Measurements from ENCODE around the gene ANKS6. TPM values are rescaled to one million over a fixed set of nuclear protein-coding genes. Genes with fewer than 3 reads are reported as not detected.

Gene ANKS6
- total and polyA plus RNA-seq, 10 of the 15 experiments (the other 5 are each of a cell fraction or from before 2014, with no cell fraction given), result 2.0 to 16.2 (median 6.1) TPM

DNA sequence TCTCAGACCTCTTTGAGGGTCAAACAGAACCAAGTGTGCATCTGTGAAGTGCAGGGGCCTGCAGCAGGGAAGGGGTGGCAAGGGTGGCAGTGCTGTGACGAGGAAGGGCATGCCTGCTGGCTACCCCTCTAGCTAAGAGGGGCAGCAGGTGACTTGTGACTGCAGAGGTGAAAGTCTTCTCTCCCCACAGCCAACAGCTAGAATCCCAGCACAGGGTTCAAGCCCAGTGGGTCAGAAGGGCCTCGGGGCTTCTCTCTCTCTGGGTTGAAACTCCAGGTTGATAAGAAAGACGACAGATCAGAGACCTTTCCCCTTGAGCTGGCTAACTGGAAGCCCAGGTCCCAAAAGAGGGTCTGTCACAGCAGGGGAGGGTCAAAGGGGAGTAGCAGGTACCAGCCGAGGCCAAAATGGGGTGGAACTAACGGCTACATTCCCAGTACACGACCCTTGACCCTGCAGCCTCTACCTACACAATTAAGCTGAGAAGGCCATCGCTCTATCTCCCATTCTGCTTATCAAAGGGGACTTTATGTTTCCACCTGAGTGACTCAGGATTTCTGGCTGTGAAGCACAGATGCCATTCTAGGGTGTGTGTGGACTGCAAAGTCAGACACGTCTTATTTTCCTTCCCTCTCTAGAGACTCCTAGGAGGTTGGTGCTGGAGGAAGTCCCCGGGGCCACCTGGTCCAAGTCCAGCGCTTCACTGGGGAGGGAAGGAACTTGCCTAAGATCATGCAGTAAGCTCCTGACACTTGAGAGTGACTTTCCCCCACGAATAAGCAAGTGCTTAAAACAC lies 14.6 kb downstream of the ANKS6 start:
- ChIA-PET POLR2A (no interaction called here), SMC1A (ENCODE audit: uncharacterized antibody, unreplicated experiment) (no interaction called here), CTCF (no interaction called here)
- TF ChIP-seq MYB (IDR thresholded peaks at IDR 0.05; ENCODE audit: borderline replicate concordance, low read depth, low read length), result no peak
- TF ChIP-seq CBX3 (IDR thresholded peaks at IDR 0.05; ENCODE audit: borderline replicate concordance, low read depth), result no peak
- TF ChIP-seq, protein P1, sequence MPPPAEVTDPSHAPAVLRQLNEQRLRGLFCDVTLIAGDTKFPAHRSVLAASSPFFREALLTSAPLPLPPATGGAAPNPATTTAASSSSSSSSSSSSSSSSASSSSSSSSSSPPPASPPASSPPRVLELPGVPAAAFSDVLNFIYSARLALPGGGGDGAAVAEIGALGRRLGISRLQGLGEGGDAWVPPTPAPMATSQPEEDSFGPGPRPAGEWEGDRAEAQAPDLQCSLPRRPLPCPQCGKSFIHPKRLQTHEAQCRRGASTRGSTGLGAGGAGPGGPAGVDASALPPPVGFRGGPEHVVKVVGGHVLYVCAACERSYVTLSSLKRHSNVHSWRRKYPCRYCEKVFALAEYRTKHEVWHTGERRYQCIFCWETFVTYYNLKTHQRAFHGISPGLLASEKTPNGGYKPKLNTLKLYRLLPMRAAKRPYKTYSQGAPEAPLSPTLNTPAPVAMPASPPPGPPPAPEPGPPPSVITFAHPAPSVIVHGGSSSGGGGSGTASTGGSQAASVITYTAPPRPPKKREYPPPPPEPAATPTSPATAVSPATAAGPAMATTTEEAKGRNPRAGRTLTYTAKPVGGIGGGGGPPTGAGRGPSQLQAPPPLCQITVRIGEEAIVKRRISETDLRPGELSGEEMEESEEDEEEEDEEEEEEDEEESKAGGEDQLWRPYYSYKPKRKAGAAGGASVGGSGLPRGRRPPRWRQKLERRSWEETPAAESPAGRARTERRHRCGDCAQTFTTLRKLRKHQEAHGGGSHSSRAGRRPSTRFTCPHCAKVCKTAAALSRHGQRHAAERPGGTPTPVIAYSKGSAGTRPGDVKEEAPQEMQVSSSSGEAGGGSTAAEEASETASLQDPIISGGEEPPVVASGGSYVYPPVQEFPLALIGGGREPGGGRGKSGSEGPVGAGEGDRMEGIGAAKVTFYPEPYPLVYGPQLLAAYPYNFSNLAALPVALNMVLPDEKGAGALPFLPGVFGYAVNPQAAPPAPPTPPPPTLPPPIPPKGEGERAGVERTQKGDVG (CRISPR knock-in tag; IDR thresholded peaks at IDR 0.05), result no peak
- no peak for TF ChIP-seq TCF12 (IDR thresholded peaks at IDR 0.05; ENCODE audit: low read depth, low read length)
- no peak for TF ChIP-seq RAD21 (IDR thresholded peaks at IDR 0.05; ENCODE audit: insufficient read depth, low read depth, low read length)
- no peak for TF ChIP-seq ETV6 (conservative IDR thresholded peaks at IDR 0.05 in 1 of 2, IDR thresholded peaks at IDR 0.05 in 1 of 2; ENCODE audit: borderline replicate concordance in 1 of 2, low read depth in 1 of 2)
- no peak for TF ChIP-seq ZNF274 (IDR thresholded peaks at IDR 0.05; ENCODE audit: insufficient read depth, insufficient read length)
- TF ChIP-seq IRF4 (IDR thresholded peaks at IDR 0.05; ENCODE audit: low read depth, low read length), result no peak
- TF ChIP-seq RELA (IDR thresholded peaks at IDR 0.05; ENCODE audit: borderline replicate concordance, partially characterized antibody), result no peak
- TF ChIP-seq, protein P2, sequence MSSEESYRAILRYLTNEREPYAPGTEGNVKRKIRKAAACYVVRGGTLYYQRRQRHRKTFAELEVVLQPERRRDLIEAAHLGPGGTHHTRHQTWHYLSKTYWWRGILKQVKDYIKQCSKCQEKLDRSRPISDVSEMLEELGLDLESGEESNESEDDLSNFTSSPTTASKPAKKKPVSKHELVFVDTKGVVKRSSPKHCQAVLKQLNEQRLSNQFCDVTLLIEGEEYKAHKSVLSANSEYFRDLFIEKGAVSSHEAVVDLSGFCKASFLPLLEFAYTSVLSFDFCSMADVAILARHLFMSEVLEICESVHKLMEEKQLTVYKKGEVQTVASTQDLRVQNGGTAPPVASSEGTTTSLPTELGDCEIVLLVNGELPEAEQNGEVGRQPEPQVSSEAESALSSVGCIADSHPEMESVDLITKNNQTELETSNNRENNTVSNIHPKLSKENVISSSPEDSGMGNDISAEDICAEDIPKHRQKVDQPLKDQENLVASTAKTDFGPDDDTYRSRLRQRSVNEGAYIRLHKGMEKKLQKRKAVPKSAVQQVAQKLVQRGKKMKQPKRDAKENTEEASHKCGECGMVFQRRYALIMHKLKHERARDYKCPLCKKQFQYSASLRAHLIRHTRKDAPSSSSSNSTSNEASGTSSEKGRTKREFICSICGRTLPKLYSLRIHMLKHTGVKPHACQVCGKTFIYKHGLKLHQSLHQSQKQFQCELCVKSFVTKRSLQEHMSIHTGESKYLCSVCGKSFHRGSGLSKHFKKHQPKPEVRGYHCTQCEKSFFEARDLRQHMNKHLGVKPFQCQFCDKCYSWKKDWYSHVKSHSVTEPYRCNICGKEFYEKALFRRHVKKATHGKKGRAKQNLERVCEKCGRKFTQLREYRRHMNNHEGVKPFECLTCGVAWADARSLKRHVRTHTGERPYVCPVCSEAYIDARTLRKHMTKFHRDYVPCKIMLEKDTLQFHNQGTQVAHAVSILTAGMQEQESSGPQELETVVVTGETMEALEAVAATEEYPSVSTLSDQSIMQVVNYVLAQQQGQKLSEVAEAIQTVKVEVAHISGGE (CRISPR knock-in tag; IDR thresholded peaks at IDR 0.05), result no peak
- no peak for TF ChIP-seq TCF3 (IDR thresholded peaks at IDR 0.05; ENCODE audit: borderline replicate concordance, insufficient read depth, low read depth, low read length)
- no peak for TF ChIP-seq RCOR1 (conservative IDR thresholded peaks at IDR 0.05; ENCODE audit: low read depth, low read length)
- TF ChIP-seq, protein P3, sequence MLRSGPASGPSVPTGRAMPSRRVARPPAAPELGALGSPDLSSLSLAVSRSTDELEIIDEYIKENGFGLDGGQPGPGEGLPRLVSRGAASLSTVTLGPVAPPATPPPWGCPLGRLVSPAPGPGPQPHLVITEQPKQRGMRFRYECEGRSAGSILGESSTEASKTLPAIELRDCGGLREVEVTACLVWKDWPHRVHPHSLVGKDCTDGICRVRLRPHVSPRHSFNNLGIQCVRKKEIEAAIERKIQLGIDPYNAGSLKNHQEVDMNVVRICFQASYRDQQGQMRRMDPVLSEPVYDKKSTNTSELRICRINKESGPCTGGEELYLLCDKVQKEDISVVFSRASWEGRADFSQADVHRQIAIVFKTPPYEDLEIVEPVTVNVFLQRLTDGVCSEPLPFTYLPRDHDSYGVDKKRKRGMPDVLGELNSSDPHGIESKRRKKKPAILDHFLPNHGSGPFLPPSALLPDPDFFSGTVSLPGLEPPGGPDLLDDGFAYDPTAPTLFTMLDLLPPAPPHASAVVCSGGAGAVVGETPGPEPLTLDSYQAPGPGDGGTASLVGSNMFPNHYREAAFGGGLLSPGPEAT (IDR thresholded peaks at IDR 0.05; ENCODE audit: low read depth), result no peak

More for the DNA sequence above, 14.6 kb downstream of the ANKS6 start:
- no TSS peak for BruUV-seq (replicated peaks)
- H3K36me3 ChIP-seq (ENCODE audit: control insufficient read depth in 2 of 2, insufficient read depth in 2 of 2, low read length in 1 of 2), result no peaks in the 10 kb centered on the region
- DNase-seq (ENCODE audit: low read depth, low spot score) (no peak), FAIRE-seq (no peak), ATAC-seq (no peak)
- no peak overlapping the region for H3K27ac ChIP-seq (ENCODE audit: control insufficient read depth, insufficient read depth)
- H3K4me2 ChIP-seq (ENCODE audit: control insufficient read depth, insufficient read depth), result no peak overlapping the region
- no peak overlapping the region for H3K4me3 ChIP-seq
- intact Hi-C loops (cut with micrococcal nuclease; ENCODE audit: unreplicated experiment) (no loop called here), in situ Hi-C loops (cut with MboI) (loop anchor here (25.0 kb wide), 1 partner anchor 719 kb away; the partner anchor contains the start of gene NANS)
- 66% methylated on average over 11 of the region's 11 CpGs for WGBS (ENCODE audit: insufficient coverage, insufficient replicate concordance, low lambda C conversion rate, missing lambda C conversion rate)
- RAD21 ChIA-PET (ENCODE audit: unreplicated experiment), result no interaction called here
- H3K27me3 ChIP-seq (replicated peaks in 1 of 2; ENCODE audit: control insufficient read depth in 2 of 2, insufficient read depth in 2 of 2, low read length in 1 of 2), result no peaks in the 10 kb centered on the region
- H3K79me2 ChIP-seq (ENCODE audit: control insufficient read depth, insufficient read depth, low read length), result no peaks in the 10 kb centered on the region
- H4K20me1 ChIP-seq (ENCODE audit: control insufficient read depth, insufficient read depth), result no peaks in the 10 kb centered on the region
- H3K4me1 ChIP-seq (ENCODE audit: control insufficient read depth, insufficient read depth, low read length), result no peaks in the 10 kb centered on the region
- H2AFZ ChIP-seq (ENCODE audit: control insufficient read depth, low read depth, low read length), result no peak overlapping the region
- no peaks in the 10 kb centered on the region for H3K9me3 ChIP-seq (replicated peaks; ENCODE audit: control insufficient read depth, insufficient read depth, low read length)
- no peak overlapping the region for H3K9ac ChIP-seq (ENCODE audit: control insufficient read depth, insufficient read depth, low read length)
